Body of pancreas (tissue), 4 donors: ENCODE results near the gene ILDR1. TPM values are rescaled to one million over a fixed set of nuclear protein-coding genes. Genes with fewer than 3 reads are reported as not detected.

Experiments used
- ATAC-seq: fragments of 150-250 bp; one replicate; pipeline ENCODE4 v1.9.1; 2016
- DNase-seq, 4 donors: peaks; one replicate each; pipeline ENCODE4 v3.0.0-alpha.2; 2019
- H3K27ac ChIP-seq, 4 donors: fragments of 200-600 bp; sonication (generic); 1 replicate in 3 of 4; 2 replicates in 1 of 4; pipeline versions ENCODE4 v1.5.1 to v1.6.1; 2016 to 2019; ENCODE audit warnings: mild to moderate bottlenecking in 1 of 4, mixed read lengths in 1 of 4, moderate library complexity in 1 of 4
- H3K27me3 ChIP-seq, 2 donors: fragments of 200-600 bp; sonication (generic); one replicate each; pipeline ENCODE4 v1.6.0; 2016; ENCODE audit warnings: mild to moderate bottlenecking in 1 of 2
- H3K36me3 ChIP-seq, 2 donors: fragments of 200-600 bp; sonication (generic); replicated peaks in 1 of 2; 2 replicates each; pipeline ENCODE4 v1.5.1; 2016; ENCODE audit warnings: low read depth in 2 of 2; ENCODE audit not compliant: insufficient read depth in 1 of 2
- H3K4me1 ChIP-seq: fragments of 200-600 bp; sonication (generic); one replicate; pipeline ENCODE4 v1.6.0; 2016
- H3K4me3 ChIP-seq, 2 donors: fragments of 200-600 bp; sonication (generic); 1 replicate in 1 of 2; 2 replicates in 1 of 2; pipeline ENCODE4 v1.5.1; 2016 to 2019
- H3K9me3 ChIP-seq, 3 donors: fragments of 200-600 bp; sonication (generic); 1 replicate in 2 of 3; 2 replicates in 1 of 3; pipeline ENCODE4 v1.5.1; 2016
- POLR2A ChIP-seq, 3 donors: fragments of 450-650 bp; IDR thresholded peaks; one replicate each; pipeline ENCODE4 v1.6.1; 2016; ENCODE audit warnings: antibody characterized with exemption in 3 of 3, mild to moderate bottlenecking in 2 of 3
- WGBS, 2 donors: methylation state at CpG; one replicate each; pipeline ENCODE4 v1.1.5; 2017; 5-methylcytosine and 5-hydroxymethylcytosine counted together
- intact Hi-C: fragments of 100-400 bp; cut with DNase I; formaldehyde crosslinking; loops from one replicate; pipeline ENCODE4 v1.15.1; 2023
- total RNA-seq, 2 donors: library from RNA; depleted of rRNA; stranded (reverse); fragments of >200 nt; gene quantifications; one replicate each; pipeline ENCODE4 v1.1.0, GENCODE V29; 2016
- TF ChIP-seq, protein P1 (sequence below), 7 experiments: fragments of 450-650 bp in 4 of 7; fragments of 200-600 bp in 3 of 7; sonication (generic) in 3 of 7; IDR thresholded peaks; one replicate each; pipeline ENCODE4 v1.5.1; 2016 to 2019; ENCODE audit warnings: antibody characterized with exemption in 7 of 7

The ILDR1 gene
- total RNA-seq, 2 donors from 2014 or later = 2.9 to 4.6 TPM

GRCh38 chr3:121969631-121970030 lies 52.4 kb downstream of the ILDR1 start:
- Histone ChIP-seq H3K27ac (no peak overlapping the region), H3K9me3 (no peaks in the 10 kb centered on the region), H3K4me1 (peaks cover 23% of the 10 kb centered on the region), H3K4me3 (no peak overlapping the region), H3K27me3 (no peaks in the 10 kb centered on the region), H3K36me3 (no peaks in the 10 kb centered on the region)
- no peak for TF ChIP-seq POLR2A (IDR thresholded peaks at IDR 0.05)
- TF ChIP-seq, protein P1, sequence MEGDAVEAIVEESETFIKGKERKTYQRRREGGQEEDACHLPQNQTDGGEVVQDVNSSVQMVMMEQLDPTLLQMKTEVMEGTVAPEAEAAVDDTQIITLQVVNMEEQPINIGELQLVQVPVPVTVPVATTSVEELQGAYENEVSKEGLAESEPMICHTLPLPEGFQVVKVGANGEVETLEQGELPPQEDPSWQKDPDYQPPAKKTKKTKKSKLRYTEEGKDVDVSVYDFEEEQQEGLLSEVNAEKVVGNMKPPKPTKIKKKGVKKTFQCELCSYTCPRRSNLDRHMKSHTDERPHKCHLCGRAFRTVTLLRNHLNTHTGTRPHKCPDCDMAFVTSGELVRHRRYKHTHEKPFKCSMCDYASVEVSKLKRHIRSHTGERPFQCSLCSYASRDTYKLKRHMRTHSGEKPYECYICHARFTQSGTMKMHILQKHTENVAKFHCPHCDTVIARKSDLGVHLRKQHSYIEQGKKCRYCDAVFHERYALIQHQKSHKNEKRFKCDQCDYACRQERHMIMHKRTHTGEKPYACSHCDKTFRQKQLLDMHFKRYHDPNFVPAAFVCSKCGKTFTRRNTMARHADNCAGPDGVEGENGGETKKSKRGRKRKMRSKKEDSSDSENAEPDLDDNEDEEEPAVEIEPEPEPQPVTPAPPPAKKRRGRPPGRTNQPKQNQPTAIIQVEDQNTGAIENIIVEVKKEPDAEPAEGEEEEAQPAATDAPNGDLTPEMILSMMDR (IDR thresholded peaks at IDR 0.05) = no peak
- no peak for DNase-seq
- intact Hi-C loops = no loop called here
- ATAC-seq = no peak
- 79 to 86% methylated on average over 2 of the region's 2 CpGs for WGBS, 2 donors

DNA sequence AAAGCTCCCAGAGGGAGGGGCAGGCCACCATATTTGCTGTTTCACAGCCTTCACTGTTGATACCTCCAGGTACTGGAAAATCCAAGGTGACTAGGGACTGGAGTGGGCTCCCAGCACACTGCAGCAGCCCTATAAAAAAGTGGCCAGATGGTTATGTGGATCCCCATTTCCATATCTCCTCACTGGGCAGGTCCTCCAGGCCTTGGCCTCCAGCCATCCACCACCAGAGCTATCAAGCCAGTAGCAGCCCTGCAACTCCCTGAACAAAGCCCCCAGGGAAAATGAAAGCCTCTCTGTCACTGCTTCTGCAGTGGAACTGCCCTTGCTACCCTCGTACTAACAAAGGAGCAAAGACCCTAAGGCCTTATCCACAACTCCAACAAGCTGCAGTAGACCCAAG lies 58.4 kb downstream of the ILDR1 start:
- no peak for TF ChIP-seq POLR2A (IDR thresholded peaks at IDR 0.05)
- TF ChIP-seq, protein P1 (IDR thresholded peaks at IDR 0.05) = no peak
- Histone ChIP-seq H3K27me3 (no peaks in the 10 kb centered on the region), H3K36me3 (no peaks in the 10 kb centered on the region), H3K27ac (no peak overlapping the region), H3K9me3 (no peaks in the 10 kb centered on the region), H3K4me1 (no peaks in the 10 kb centered on the region), H3K4me3 (no peak overlapping the region)
- no peak for DNase-seq
- intact Hi-C loops = no loop called here
- ATAC-seq = no peak
- 63 to 92% methylated on average over 1 of the region's 1 CpG for WGBS, 2 donors

DNA sequence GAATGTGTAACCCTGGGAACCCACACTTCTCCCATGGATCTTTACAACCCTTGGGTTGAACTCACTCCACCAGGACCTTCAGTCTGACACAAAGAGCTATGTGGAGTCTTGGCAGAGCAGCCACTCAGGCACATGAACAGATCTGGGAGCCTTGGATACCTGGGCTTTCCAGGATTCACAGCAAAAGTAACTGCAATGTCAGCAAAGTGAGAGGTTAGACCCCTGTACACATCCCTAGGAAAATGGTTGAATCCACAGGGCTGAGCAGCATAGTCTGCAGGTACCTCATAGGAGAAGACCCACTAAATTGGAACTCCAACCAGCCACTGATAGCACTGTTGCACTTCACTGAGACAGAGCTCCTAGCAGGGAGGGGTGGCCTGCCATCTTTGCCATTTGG lies 59.6 kb downstream of the ILDR1 start:
- ATAC-seq = no peak
- intact Hi-C loops = no loop called here
- Histone ChIP-seq H3K9me3 (no peaks in the 10 kb centered on the region), H3K27ac (no peak overlapping the region), H3K4me3 (no peak overlapping the region), H3K27me3 (no peaks in the 10 kb centered on the region), H3K36me3 (no peaks in the 10 kb centered on the region), H3K4me1 (no peaks in the 10 kb centered on the region)
- no peak for DNase-seq
- TF ChIP-seq, protein P1 (IDR thresholded peaks at IDR 0.05) = no peak
- TF ChIP-seq POLR2A (IDR thresholded peaks at IDR 0.05) = no peak

- Histone ChIP-seq H3K4me1 (no peaks in the 10 kb centered on the region), H3K4me3 (no peak overlapping the region), H3K36me3 (no peaks in the 10 kb centered on the region), H3K9me3 (no peaks in the 10 kb centered on the region), H3K27ac (no peak overlapping the region), H3K27me3 (no peaks in the 10 kb centered on the region)
- no peak for TF ChIP-seq POLR2A (IDR thresholded peaks at IDR 0.05)
- TF ChIP-seq, protein P1 (IDR thresholded peaks at IDR 0.05) = no peak
- DNase-seq (no peak), ATAC-seq (no peak)
- intact Hi-C loops = no loop called here
Measured at GRCh38 chr3:121961283-121961682, 60.8 kb downstream of the ILDR1 start.

DNA sequence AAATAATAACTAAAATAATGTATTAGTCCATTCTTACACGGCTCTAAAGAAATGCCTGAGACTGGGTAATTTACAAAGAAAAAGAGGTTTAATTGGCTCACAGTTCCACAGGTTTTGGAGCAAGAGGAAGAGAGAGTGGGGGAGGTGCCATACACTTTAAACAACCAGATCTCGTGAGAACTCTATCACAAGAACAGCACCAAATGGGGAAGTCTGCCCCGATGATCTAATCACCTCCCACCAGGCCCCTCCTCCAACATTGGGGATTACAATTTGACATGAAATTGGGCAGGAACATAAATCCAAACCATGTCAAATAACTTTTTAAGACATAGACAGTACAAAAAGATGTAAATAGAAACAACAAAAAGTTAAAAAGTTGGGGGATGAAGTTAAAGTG lies 63.2 kb downstream of the ILDR1 start:
- no peak for ATAC-seq
- Histone ChIP-seq H3K27ac (no peak overlapping the region), H3K27me3 (no peaks in the 10 kb centered on the region), H3K4me3 (no peak overlapping the region), H3K9me3 (no peaks in the 10 kb centered on the region), H3K4me1 (no peaks in the 10 kb centered on the region), H3K36me3 (no peaks in the 10 kb centered on the region)
- no peak for TF ChIP-seq POLR2A (IDR thresholded peaks at IDR 0.05)
- TF ChIP-seq, protein P1 (IDR thresholded peaks at IDR 0.05) = no peak
- WGBS, 2 donors = 77 to 78% methylated on average over 3 of the region's 3 CpGs
- no peak for DNase-seq
- intact Hi-C loops = no loop called here
